Endothelial cell of umbilical vein (primary cell): ENCODE data around the gene IL6R.

Experiments used
- CTCF ChIP-seq, 2 donors: IDR thresholded peaks; 1 replicate in 1 of 2; 2 replicates in 1 of 2; pipeline ENCODE4 v1.5.1; 2011; ENCODE audit warnings: low read length in 2 of 2, mild to moderate bottlenecking in 2 of 2, moderate library complexity in 2 of 2, control low read depth in 1 of 2, inconsistent platforms in 1 of 2, low read depth in 1 of 2; ENCODE audit not compliant: insufficient read depth in 1 of 2; ENCODE audit errors: extremely low read depth in 1 of 2
- EZH2 ChIP-seq: IDR thresholded peaks from 2 replicates; pipeline ENCODE4 v1.6.1; 2012; ENCODE audit warnings: borderline replicate concordance, low read depth, mild to moderate bottlenecking, moderate library complexity, low read length, inconsistent platforms; ENCODE audit not compliant: severe bottlenecking
- JUN ChIP-seq: IDR thresholded peaks from 2 replicates; pipeline ENCODE4 v1.6.1; 2011; ENCODE audit warnings: borderline replicate concordance, low read depth; ENCODE audit not compliant: insufficient read length, insufficient read depth
- MAX ChIP-seq: IDR thresholded peaks from 2 replicates; pipeline ENCODE4 v1.6.1; 2011; ENCODE audit not compliant: insufficient read depth, insufficient read length
- POLR2A ChIP-seq: IDR thresholded peaks from 2 replicates; pipeline ENCODE4 v1.6.1; 2012; ENCODE audit warnings: low read depth, mild to moderate bottlenecking, control low read depth, low read length
- POLR2AphosphoS5 ChIP-seq: IDR thresholded peaks from 2 replicates; pipeline ENCODE4 v1.6.1; 2012; ENCODE audit warnings: low read depth, mild to moderate bottlenecking, control low read depth, low read length, moderate library complexity; ENCODE audit not compliant: insufficient read depth

DNA sequence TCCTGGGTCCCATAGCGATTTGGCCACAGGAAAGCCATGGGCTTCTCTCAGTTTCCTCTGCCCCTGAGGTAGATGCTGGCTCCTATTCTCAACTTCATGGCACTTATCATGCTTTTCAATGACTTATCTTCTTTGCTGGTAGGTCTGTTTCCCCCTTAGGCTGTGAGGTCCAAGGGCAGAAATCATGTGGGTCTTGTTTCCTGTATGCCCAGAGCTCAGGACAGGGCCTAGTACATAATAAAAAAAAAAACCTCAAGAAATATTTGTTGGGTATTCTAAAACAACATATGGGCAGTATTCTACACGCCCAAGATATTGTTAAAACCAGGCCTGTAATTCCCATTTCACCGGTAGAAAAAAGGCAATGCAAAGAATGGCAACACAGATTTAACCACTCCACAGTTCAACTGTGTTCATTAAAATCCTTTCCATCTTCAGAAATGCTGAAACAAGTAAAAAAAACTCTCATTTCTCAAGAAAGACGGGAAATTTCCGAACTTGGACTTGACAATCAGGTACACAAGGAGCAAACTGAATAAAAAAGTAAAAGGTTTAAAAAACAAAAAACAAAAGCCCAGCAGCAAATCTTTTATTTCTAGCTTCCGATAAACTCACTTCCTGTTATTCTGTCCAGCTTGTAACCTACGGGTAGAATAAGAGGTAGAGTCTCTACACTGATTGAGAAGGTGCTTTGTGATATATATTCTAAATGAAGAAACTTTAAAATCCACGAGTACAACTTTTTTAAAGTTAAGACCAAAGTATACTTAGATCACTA is 90.5 kb downstream of the IL6R start:
- TF ChIP-seq EZH2 = no peak
- TF ChIP-seq POLR2AphosphoS5 = peak; percentile 50
- no peak for TF ChIP-seq CTCF (IDR thresholded peaks at IDR 0.05; ENCODE audit: extremely low read depth in 1 of 2, insufficient read depth in 1 of 2, low read depth in 1 of 2, low read length in 2 of 2)
- TF ChIP-seq JUN = no peak
- no peak for TF ChIP-seq POLR2A
- no peak for TF ChIP-seq MAX
